NT2/D1 (cell line): ENCODE data around the gene VWA8.
A peak's percentile ranks its signal among the peaks of the same experiment; 100 is the strongest.

Experiments
- DNase-seq: peaks from one replicate; pipeline ENCODE4 v3.0.0-alpha.2; 2011; ENCODE audit warnings: low read depth, low spot score
- H3K27me3 ChIP-seq: 2 replicates; pipeline ENCODE4 v1.6.0; 2011; ENCODE audit warnings: mild to moderate bottlenecking; ENCODE audit not compliant: insufficient read length, insufficient read depth
- H3K36me3 ChIP-seq: 2 replicates; pipeline ENCODE4 v1.6.1; 2011; ENCODE audit warnings: mild to moderate bottlenecking, low read length, mixed read lengths; ENCODE audit not compliant: insufficient read depth, insufficient read length
- H3K4me1 ChIP-seq: 2 replicates; pipeline ENCODE4 v1.5.1; 2011; ENCODE audit not compliant: insufficient read depth, insufficient read length
- H3K4me3 ChIP-seq: 2 replicates; pipeline ENCODE4 v1.5.1; 2011; ENCODE audit warnings: low read depth; ENCODE audit not compliant: insufficient read length
- H3K9ac ChIP-seq: 2 replicates; pipeline ENCODE4 v1.6.0; 2011; ENCODE audit warnings: low read depth; ENCODE audit not compliant: insufficient read length
- H3K9me3 ChIP-seq: 2 replicates; pipeline ENCODE4 v1.5.1; 2011; ENCODE audit warnings: mild to moderate bottlenecking, low read length; ENCODE audit not compliant: insufficient read depth
- SUZ12 ChIP-seq: IDR thresholded peaks from 2 replicates; pipeline ENCODE4 v1.6.1; 2011; ENCODE audit not compliant: insufficient read length, insufficient read depth; ENCODE audit errors: extremely low read depth
- YY1 ChIP-seq: IDR thresholded peaks from 2 replicates; pipeline ENCODE4 v1.6.1; 2011; ENCODE audit not compliant: insufficient read length, insufficient read depth
- ZNF274 ChIP-seq: IDR thresholded peaks from 2 replicates; pipeline ENCODE4 v1.6.1; 2011; ENCODE audit warnings: mild to moderate bottlenecking, low read depth, low read length

VWA8 gene

DNA sequence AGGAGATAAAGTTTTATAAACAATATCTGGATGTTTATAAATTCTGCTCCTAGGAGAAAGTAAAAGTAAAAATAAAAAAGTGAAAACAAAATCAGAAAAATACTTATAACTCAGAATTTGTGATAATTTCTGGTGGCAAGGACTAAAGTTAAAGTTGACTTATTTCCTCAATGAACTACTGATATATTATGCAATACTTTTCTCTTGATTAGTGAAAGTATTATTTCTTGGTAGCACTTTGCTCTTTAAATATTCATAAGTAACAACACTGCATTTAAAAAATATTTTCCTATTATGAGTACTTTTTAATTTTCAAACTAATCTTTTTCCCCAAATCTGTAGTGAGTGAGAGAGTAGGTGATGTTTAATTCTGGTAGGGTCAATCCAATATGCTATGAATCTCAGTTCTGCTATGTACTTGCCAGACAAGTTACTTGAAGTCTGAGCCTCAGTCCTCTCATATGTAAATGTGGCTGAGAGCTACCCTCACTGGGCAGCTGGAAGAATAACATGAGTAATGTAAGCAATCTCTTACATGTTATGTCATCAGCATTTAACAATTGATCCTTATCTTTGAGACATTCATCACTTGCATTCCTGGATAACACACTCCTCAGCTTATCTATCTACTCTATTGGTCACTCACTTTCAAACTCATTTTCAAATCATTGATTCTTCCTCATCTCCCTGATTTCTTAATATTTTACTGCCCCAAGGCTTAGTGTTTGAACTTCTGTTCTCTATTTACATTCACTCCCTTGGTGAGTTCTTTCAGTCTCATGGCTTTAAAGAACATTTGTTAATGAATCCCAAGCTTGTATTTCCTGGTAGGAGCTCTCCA is 264.5 kb downstream of the VWA8 start:
- no peak overlapping the region for H3K9ac ChIP-seq
- no peaks in the 10 kb centered on the region for H3K9me3 ChIP-seq
- peak; percentile 32 for DNase-seq
- no peaks in the 10 kb centered on the region for H3K36me3 ChIP-seq
- no peaks in the 10 kb centered on the region for H3K27me3 ChIP-seq
- H3K4me3 ChIP-seq: no peak overlapping the region
- H3K4me1 ChIP-seq: no peaks in the 10 kb centered on the region
- TF ChIP-seq ZNF274 (no peak), SUZ12 (no peak), YY1 (no peak)

DNA sequence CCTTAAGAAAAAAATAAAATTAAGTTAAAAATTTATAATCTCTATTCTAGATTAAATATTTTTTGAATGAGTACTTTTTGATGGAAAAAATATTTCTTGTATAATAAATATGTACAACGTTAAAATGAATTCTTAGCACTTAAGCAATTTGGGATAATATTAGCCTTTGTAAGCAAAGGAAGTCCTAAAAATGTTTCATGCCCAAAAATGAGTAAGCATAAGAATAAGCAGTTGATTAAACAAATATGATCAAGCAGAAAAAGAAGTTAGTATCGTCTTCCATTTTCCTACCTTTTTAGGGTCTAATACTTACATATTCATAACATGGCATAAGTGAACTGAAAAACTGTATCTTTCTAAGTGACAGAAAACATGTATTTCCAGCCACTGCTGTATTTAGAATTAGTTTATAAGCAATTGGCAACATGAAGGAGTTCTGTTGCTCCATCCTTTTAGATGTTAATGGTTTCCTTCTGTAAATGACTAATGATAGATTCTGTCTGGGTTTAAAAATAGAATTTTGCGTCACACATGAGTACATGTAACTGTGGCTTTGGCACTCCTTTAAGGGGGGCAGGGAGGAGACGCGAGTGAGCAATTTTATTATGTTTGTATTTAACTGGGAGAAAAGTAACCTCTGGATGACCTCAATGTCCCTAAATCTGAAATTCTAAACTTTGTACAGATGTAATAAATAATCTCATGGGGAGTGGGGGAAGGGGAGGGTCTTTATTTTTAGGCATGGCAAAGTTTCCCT is 266.2 kb downstream of the VWA8 start:
- Histone ChIP-seq H3K9ac (no peak overlapping the region), H3K4me1 (no peaks in the 10 kb centered on the region), H3K9me3 (no peaks in the 10 kb centered on the region), H3K36me3 (no peaks in the 10 kb centered on the region), H3K4me3 (no peak overlapping the region), H3K27me3 (no peaks in the 10 kb centered on the region)
- DNase-seq: no peak
- no peak for TF ChIP-seq SUZ12
- TF ChIP-seq YY1: no peak
- TF ChIP-seq ZNF274: no peak

DNA sequence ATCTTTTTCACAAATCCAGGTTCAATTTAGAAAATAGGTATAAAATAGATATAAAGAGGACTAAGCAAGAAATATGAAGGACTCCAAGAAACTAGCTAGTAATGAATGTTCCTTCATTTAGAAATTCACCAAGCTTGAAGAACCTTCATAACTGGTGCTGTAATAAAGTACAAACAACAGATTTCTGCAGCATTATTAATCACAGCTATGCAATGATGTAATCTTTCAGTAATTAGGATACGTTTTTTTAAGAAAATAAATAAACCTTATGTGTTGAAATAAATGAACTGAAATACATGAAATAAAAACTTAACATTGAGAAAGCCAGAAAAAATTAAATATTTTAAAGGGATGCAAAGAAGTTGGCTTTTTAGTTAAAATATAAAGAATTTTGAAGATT is 267.5 kb downstream of the VWA8 start:
- Histone ChIP-seq H3K4me1 (no peaks in the 10 kb centered on the region), H3K9me3 (no peaks in the 10 kb centered on the region), H3K27me3 (no peaks in the 10 kb centered on the region), H3K9ac (no peak overlapping the region), H3K36me3 (no peaks in the 10 kb centered on the region), H3K4me3 (no peak overlapping the region)
- TF ChIP-seq YY1: no peak
- no peak for TF ChIP-seq SUZ12
- TF ChIP-seq ZNF274: no peak
- DNase-seq: no peak

DNA sequence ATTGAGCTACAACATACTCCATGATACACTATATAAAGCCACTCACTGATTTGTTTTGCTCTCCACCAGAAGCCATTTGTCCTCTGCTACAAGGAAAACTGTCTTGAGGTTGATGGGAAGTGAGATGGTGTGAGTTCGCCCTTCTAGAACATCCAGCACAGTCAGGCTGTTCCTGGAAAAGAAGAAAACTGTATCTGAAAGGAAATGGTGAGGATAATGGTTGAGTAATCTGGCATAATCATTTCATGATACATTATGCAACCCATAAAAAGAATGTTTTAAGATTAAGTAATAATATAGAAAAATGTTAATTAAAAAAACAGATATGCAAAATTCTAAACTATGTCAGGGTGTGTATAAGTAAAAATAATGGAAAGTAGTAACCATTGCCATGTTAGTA is 269.6 kb downstream of the VWA8 start:
- Histone ChIP-seq H3K9me3 (no peaks in the 10 kb centered on the region), H3K4me3 (no peak overlapping the region), H3K4me1 (no peaks in the 10 kb centered on the region), H3K9ac (no peak overlapping the region), H3K36me3 (no peaks in the 10 kb centered on the region), H3K27me3 (no peaks in the 10 kb centered on the region)
- no peak for DNase-seq
- TF ChIP-seq YY1: no peak
- no peak for TF ChIP-seq ZNF274
- TF ChIP-seq SUZ12: no peak

DNA sequence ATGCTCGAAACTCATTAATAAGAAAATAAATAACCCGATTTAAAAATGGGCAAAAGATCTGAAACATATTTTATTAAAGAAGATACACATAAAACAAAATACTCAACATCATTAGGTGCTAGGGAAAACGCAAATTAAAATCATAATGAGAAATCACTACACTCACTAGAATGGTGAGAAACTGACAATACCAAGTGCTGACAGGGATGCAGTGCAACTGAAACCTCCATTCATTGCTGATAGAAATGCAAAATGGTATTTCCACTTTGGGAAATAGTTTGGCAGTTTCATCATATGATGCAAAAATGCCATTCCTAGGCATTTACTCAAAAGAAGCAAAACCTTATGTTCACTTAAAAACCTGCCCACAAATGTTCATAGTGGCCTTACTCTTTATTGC is 278.1 kb downstream of the VWA8 start:
- no peaks in the 10 kb centered on the region for H3K4me1 ChIP-seq
- H3K9ac ChIP-seq: no peak overlapping the region
- no peaks in the 10 kb centered on the region for H3K27me3 ChIP-seq
- H3K36me3 ChIP-seq: no peaks in the 10 kb centered on the region
- H3K4me3 ChIP-seq: no peak overlapping the region
- no peak for TF ChIP-seq YY1
- no peak for TF ChIP-seq ZNF274
- TF ChIP-seq SUZ12: no peak
- DNase-seq: no peak
- H3K9me3 ChIP-seq: no peaks in the 10 kb centered on the region

DNA sequence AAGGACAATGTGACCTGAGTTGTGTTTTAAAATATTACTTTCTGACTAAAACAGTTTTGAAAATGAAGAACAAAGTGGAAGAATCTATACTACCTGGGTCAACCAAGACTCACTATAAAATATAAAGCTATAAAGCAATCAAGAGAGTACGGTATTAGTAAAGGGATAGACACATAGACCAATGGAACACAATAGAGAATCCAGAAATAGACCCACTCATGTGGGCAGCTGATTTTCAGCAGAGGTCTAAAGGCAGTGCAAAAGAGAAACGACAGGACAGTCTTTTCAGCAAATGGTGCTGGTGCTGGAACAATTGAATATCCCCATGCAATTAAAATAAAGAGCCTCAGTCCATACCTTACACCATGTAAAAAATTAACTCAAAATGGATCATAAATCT is 278.9 kb downstream of the VWA8 start:
- H3K9me3 ChIP-seq: no peaks in the 10 kb centered on the region
- H3K36me3 ChIP-seq: no peaks in the 10 kb centered on the region
- H3K4me3 ChIP-seq: no peak overlapping the region
- no peak for DNase-seq
- H3K9ac ChIP-seq: no peak overlapping the region
- no peaks in the 10 kb centered on the region for H3K27me3 ChIP-seq
- H3K4me1 ChIP-seq: no peaks in the 10 kb centered on the region
- TF ChIP-seq SUZ12 (no peak), YY1 (no peak), ZNF274 (no peak)

DNA sequence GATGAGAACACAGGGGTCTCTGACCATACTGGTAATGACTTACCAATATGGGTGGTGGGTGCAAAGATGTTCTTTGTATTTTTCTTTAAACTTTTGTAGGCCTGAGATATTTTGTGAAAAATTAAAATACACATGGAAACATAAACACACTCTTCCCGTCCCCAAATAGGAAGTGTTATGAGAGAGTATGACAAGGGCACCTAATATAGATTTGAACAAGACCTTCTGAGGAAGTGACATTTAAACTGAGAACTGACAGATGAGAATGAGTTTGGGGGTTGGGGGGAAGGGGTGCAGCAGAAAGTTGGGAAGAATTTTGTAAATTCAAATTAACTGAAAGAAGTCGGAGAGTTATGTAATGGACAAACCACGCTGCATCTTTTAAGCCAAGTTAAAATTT is 279.3 kb downstream of the VWA8 start:
- Histone ChIP-seq H3K36me3 (no peaks in the 10 kb centered on the region), H3K4me3 (no peak overlapping the region), H3K9ac (no peak overlapping the region), H3K27me3 (no peaks in the 10 kb centered on the region), H3K4me1 (no peaks in the 10 kb centered on the region), H3K9me3 (no peaks in the 10 kb centered on the region)
- DNase-seq: no peak
- TF ChIP-seq SUZ12 (no peak), ZNF274 (no peak), YY1 (no peak)
